H9 (cell line): Measurements from ENCODE around the gene SHANK3. TPM values are rescaled to one million over a fixed set of nuclear protein-coding genes. Genes with fewer than 3 reads are reported as not detected.

Source experiments
- DNase-seq: peaks from one replicate; pipeline ENCODE4 v3.0.0-alpha.2; 2017
- H2AFZ ChIP-seq: one replicate; pipeline ENCODE4 v1.6.1; 2013; ENCODE audit warnings: mild to moderate bottlenecking, low read length, control low read depth, moderate library complexity
- H2AK5ac ChIP-seq: 2 replicates; pipeline ENCODE4 v1.6.1; 2013; ENCODE audit warnings: low read length, control low read depth, mixed read lengths; ENCODE audit not compliant: insufficient read length
- H2BK120ac ChIP-seq: one replicate; pipeline ENCODE4 v1.6.1; 2013; ENCODE audit warnings: low read depth, mild to moderate bottlenecking, low read length, control low read depth, inconsistent platforms; ENCODE audit not compliant: poor library complexity, severe bottlenecking
- H2BK12ac ChIP-seq: 2 replicates; pipeline ENCODE4 v1.6.1; 2013; ENCODE audit warnings: low read length, control low read depth, mixed read lengths, low read depth; ENCODE audit not compliant: insufficient read length
- H2BK15ac ChIP-seq: 2 replicates; pipeline ENCODE4 v1.6.1; 2013; ENCODE audit warnings: low read depth, low read length, control low read depth
- H2BK20ac ChIP-seq: one replicate; pipeline ENCODE4 v1.6.1; 2013; ENCODE audit warnings: low read depth, mild to moderate bottlenecking, low read length, control low read depth, inconsistent platforms; ENCODE audit not compliant: poor library complexity, severe bottlenecking
- H2BK5ac ChIP-seq: 2 replicates; pipeline ENCODE4 v1.6.1; 2013; ENCODE audit warnings: low read length, control low read depth, mixed read lengths; ENCODE audit not compliant: insufficient read length
- H3K14ac ChIP-seq: 2 replicates; pipeline ENCODE4 v1.6.1; 2013; ENCODE audit warnings: low read length, control low read depth; ENCODE audit not compliant: insufficient read depth
- H3K18ac ChIP-seq: 2 replicates; pipeline ENCODE4 v1.6.1; 2013; ENCODE audit warnings: low read depth, mild to moderate bottlenecking, mixed read lengths, low read length, control low read depth; ENCODE audit not compliant: insufficient read length
- H3K23ac ChIP-seq: 2 replicates; pipeline ENCODE4 v1.6.1; 2013; ENCODE audit warnings: low read length, control low read depth, mixed read lengths, low read depth; ENCODE audit not compliant: insufficient read length
- H3K23me2 ChIP-seq: 2 replicates; pipeline ENCODE4 v1.6.1; 2013; ENCODE audit warnings: low read depth, mild to moderate bottlenecking, mixed read lengths, low read length, control low read depth; ENCODE audit not compliant: insufficient read length, poor library complexity, severe bottlenecking
- H3K27ac ChIP-seq: 2 replicates; pipeline ENCODE4 v1.5.1; 2013; ENCODE audit warnings: low read length, control low read depth, mixed read lengths, low read depth; ENCODE audit not compliant: insufficient read length
- H3K27me3 ChIP-seq: 2 replicates; pipeline ENCODE4 v1.6.1; 2013; ENCODE audit warnings: low read length, control low read depth, inconsistent platforms; ENCODE audit not compliant: insufficient read depth
- H3K4ac ChIP-seq: 2 replicates; pipeline ENCODE4 v1.6.1; 2013; ENCODE audit warnings: low read depth, mild to moderate bottlenecking, control low read depth, inconsistent platforms, low read length, moderate library complexity
- H3K4me1 ChIP-seq: 2 replicates; pipeline ENCODE4 v1.6.1; 2013; ENCODE audit warnings: low read length, control low read depth, inconsistent platforms; ENCODE audit not compliant: insufficient read depth
- H3K4me2 ChIP-seq: 2 replicates; pipeline ENCODE4 v1.6.1; 2013; ENCODE audit warnings: low read length, control low read depth, mixed read lengths; ENCODE audit not compliant: insufficient read length, insufficient read depth
- H3K56ac ChIP-seq: 2 replicates; pipeline ENCODE4 v1.6.1; 2013; ENCODE audit warnings: low read depth, mild to moderate bottlenecking, mixed read lengths, low read length, control low read depth; ENCODE audit not compliant: insufficient read length
- H3K79me1 ChIP-seq: 2 replicates; pipeline ENCODE4 v1.6.1; 2013; ENCODE audit warnings: low read depth, mild to moderate bottlenecking, moderate library complexity, low read length, control low read depth, inconsistent platforms; ENCODE audit not compliant: insufficient read depth, poor library complexity, severe bottlenecking
- H3K79me2 ChIP-seq: 2 replicates; pipeline ENCODE4 v1.6.1; 2013; ENCODE audit warnings: low read length, control low read depth, inconsistent platforms; ENCODE audit not compliant: insufficient read depth
- H3K9ac ChIP-seq: 2 replicates; pipeline ENCODE4 v1.6.1; 2013; ENCODE audit warnings: low read length, control low read depth, mixed read lengths; ENCODE audit not compliant: insufficient read length; ENCODE audit errors: extremely low read depth
- H3K9me3 ChIP-seq: one replicate; pipeline ENCODE4 v1.6.1; 2013; ENCODE audit warnings: low read depth, low read length, inconsistent platforms; ENCODE audit not compliant: control insufficient read depth
- H3T11ph ChIP-seq: one replicate; pipeline ENCODE4 v1.6.1; 2013; ENCODE audit warnings: mild to moderate bottlenecking, low read length, control low read depth, inconsistent platforms
- H4K20me1 ChIP-seq: one replicate; pipeline ENCODE4 v1.6.1; 2013; ENCODE audit not compliant: control insufficient read depth, insufficient read length, insufficient read depth
- H4K5ac ChIP-seq: 2 replicates; pipeline ENCODE4 v1.6.1; 2013; ENCODE audit warnings: low read depth, mild to moderate bottlenecking, mixed read lengths, low read length, control low read depth; ENCODE audit not compliant: insufficient read length
- H4K8ac ChIP-seq: replicated peaks from 2 replicates; pipeline ENCODE4 v1.6.1; 2013; ENCODE audit warnings: low read length, control low read depth, mixed read lengths, low read depth; ENCODE audit not compliant: insufficient read length
- H4K91ac ChIP-seq: 2 replicates; pipeline ENCODE4 v1.6.1; 2013; ENCODE audit warnings: low read depth, mild to moderate bottlenecking, moderate library complexity, mixed read lengths, low read length, control low read depth; ENCODE audit not compliant: insufficient read length
- H3K27ac Mint-ChIP-seq, 3 experiments: 2 replicates in 2 of 3; 3 replicates in 1 of 3; pipeline ENCODE4 v1.8.0; 2020 to 2021; ENCODE audit warnings: mixed read lengths in 3 of 3, mild to moderate bottlenecking in 1 of 3, moderate library complexity in 1 of 3
- H3K27me3 Mint-ChIP-seq: 2 replicates; pipeline ENCODE4 v1.8.0; 2021; ENCODE audit warnings: low read depth, mild to moderate bottlenecking, moderate library complexity, mixed read lengths
- H3K36me3 Mint-ChIP-seq, 3 experiments: 2 replicates in 2 of 3; 3 replicates in 1 of 3; pipeline ENCODE4 v1.8.0; 2020 to 2021; ENCODE audit warnings: low read depth in 3 of 3, mixed read lengths in 3 of 3; ENCODE audit not compliant: insufficient read depth in 1 of 3
- H3K4me1 Mint-ChIP-seq, 2 experiments: 2 replicates each; pipeline ENCODE4 v1.8.0; 2020; ENCODE audit warnings: mixed read lengths in 2 of 2
- H3K4me3 Mint-ChIP-seq, 2 experiments: 2 replicates in 1 of 2; 3 replicates in 1 of 2; pipeline ENCODE4 v1.8.0; 2020 to 2021; ENCODE audit warnings: mild to moderate bottlenecking in 2 of 2, mixed read lengths in 2 of 2, moderate library complexity in 1 of 2
- H3K9me3 Mint-ChIP-seq, 2 experiments: 2 replicates in 1 of 2; 3 replicates in 1 of 2; pipeline ENCODE4 v1.8.0; 2020; ENCODE audit warnings: mild to moderate bottlenecking in 2 of 2, mixed read lengths in 2 of 2, moderate library complexity in 1 of 2
- CTCF ChIP-seq: fragments of 200-600 bp; sonication (generic); conservative IDR thresholded peaks from 3 replicates; pipeline ENCODE4 v1.8.0; 2021; ENCODE audit warnings: antibody characterized with exemption, mild to moderate bottlenecking
- WGBS: extraction: QIAGEN DNeasy Blood & Tissue Kit; methylation state at CpG from one replicate; pipeline ENCODE4 v1.1.7; 2013; ENCODE audit warnings: missing lambda C conversion rate, low lambda C conversion rate, mixed read lengths; ENCODE audit not compliant: insufficient read length; ENCODE audit errors: extremely low coverage; 5-methylcytosine and 5-hydroxymethylcytosine counted together
- total RNA-seq: library from RNA; stranded (reverse); gene quantifications from 2 replicates; pipeline ENCODE4 v1.2.1, GENCODE V29; 2021

The SHANK3 gene
- total RNA-seq, 1 experiment from 2014 or later = 8.7 TPM

DNA sequence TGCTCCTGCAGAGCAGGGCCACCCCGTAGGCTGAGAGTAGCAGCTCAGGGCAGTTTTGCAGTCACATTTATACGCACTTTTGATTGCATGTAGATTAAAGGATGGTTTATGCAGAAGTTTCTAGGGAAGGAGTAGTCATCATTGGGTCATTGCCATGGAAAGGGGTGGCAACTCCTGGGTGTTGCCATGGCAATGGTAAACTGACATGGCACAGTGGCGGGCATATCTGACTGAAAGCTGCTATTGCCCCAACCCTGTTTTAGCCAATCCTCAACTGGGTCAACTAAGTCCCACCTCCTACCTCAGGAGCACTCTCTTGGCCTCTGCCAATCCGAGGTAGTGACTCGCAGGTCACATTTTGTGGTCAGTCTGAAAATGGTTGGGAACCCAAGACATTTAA, 42.2 kb upstream of the SHANK3 start:
- Histone ChIP-seq H2BK20ac (no peak overlapping the region), H3K23me2 (peaks cover 18% of the 10 kb centered on the region), H3K27me3 (peaks cover 4% of the 10 kb centered on the region; the same call in 1 of the 2 replicates), H4K8ac (no peak overlapping the region), H2BK120ac (no peak overlapping the region), H3K14ac (no peak overlapping the region; the same call in 1 of the 2 replicates), H2BK15ac (no peak overlapping the region), H4K91ac (no peak overlapping the region), H3K23ac (no peak overlapping the region), H3K9ac (no peak overlapping the region), H3T11ph (no peak overlapping the region), H2AK5ac (no peak overlapping the region), H4K5ac (no peak overlapping the region), H2BK12ac (no peak overlapping the region), H3K9me3 (no peaks in the 10 kb centered on the region), H3K4me1 (peaks cover 5% of the 10 kb centered on the region; the same call in 1 of the 2 replicates), H2AFZ (no peak overlapping the region), H3K4me2 (no peak overlapping the region), H3K18ac (no peak overlapping the region), H3K56ac (no peak overlapping the region), H3K27ac (no peak overlapping the region), H2BK5ac (no peak overlapping the region), H3K79me1 (no peaks in the 10 kb centered on the region), H4K20me1 (peaks cover 2% of the 10 kb centered on the region), H3K79me2 (no peaks in the 10 kb centered on the region), H3K4ac (no peak overlapping the region)
- H3K4me1 Mint-ChIP-seq = peaks cover 7 to 8% of the 10 kb centered on the region in 2 experiments
- peaks cover 33% of the 10 kb centered on the region for H3K27me3 Mint-ChIP-seq
- no peak for DNase-seq
- no peak overlapping the region for H3K4me3 Mint-ChIP-seq
- H3K9me3 Mint-ChIP-seq = no peaks in the 10 kb centered on the region
- no peaks in the 10 kb centered on the region; a peak in 1 of 7 replicates for H3K36me3 Mint-ChIP-seq
- no peak overlapping the region for H3K27ac Mint-ChIP-seq
- no peak for TF ChIP-seq CTCF
- WGBS = no CpG with 5 or more reads among the region's 5 CpGs
